ENCODE results near the gene PAX8. TPM values are rescaled to one million over a fixed set of nuclear protein-coding genes. Genes with fewer than 3 reads are reported as not detected.

PAX8 gene
- total RNA-seq, 1 donor from 2014 or later = not detected

DNA sequence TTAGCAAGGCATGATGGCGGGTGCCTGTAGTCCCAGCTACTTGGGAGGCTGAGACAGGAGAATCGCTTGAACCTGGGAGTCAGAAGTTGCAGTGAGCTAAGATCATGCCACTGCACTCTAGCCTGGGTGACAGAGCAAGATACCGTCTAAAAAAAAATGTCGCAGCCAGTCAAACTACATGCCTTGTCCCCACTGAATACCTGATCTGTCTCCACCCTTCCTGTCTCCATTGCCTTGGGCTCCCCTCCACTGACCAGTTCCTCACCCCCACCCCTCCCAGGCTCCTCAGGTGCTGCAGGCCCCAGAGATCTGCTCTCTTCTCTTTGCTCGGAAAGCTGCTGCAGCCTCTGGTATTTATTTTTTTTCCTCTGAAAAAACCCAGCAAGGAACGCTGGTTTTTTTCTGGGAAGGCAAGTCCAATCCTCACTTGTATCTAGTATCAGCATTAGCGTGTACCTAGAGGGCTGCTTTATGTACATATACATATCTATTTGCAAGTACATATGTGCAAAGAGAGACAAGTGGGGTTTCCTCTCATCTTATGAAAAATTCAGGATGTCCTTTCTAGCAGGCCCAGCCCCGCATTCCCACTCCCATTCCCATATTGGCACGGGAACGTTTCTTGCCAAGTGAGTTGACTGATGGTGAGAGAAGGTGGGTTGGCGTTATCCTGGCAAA is 100.5 kb downstream of the PAX8 start:
- H3K9ac ChIP-seq (ENCODE audit: low read depth in 1 of 3, low read length in 3 of 3) = no peak overlapping the region
- H3K4me1 ChIP-seq (ENCODE audit: control insufficient read depth in 3 of 3, insufficient read depth in 3 of 3, low read length in 3 of 3) = no peaks in the 10 kb centered on the region
- H3K27ac ChIP-seq (ENCODE audit: low read depth, low read length) = no peak overlapping the region
- H3K27me3 ChIP-seq (ENCODE audit: control insufficient read depth in 3 of 3, insufficient read depth in 3 of 3, low read length in 3 of 3) = no peaks in the 10 kb centered on the region
- H3K4me3 ChIP-seq (ENCODE audit: low read length in 3 of 3) = no peak overlapping the region
- H3K9me3 ChIP-seq (ENCODE audit: control insufficient read depth in 3 of 3, low read length in 3 of 3) = no peaks in the 10 kb centered on the region
- H3K36me3 ChIP-seq (ENCODE audit: control insufficient read depth in 3 of 3, insufficient read depth in 3 of 3, low read length in 3 of 3) = no peaks in the 10 kb centered on the region

DNA sequence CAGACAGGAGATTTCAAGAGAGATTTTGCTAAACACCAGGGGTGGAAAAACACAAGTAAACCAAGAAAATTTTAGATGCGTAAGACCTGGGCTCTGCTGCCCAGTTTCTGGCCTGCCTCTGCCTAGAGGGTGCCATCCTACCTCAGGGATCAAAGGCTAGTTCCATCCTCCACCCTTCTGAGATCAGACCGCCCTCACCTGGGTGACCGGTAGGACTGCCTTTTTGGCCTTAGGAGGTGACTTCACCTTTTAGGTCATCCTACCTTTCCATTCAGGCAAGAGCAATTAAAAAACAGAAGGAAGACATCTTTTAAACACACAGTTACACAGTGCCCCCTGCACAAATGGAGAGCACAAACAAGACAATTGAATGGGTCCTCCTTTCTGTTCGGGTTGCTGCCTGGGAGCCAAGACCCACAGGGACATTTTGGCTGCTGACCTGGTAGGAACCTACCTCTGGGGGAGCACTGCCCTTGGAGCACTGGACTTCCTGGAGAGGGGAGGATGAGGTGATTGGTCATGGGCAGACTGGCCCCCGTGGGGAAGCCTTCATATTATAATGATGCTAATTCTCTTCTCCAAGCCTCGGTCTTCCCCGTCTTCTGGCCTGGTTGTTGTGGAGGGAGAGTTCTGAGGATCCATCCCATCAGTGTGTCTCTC is 101.9 kb downstream of the PAX8 start:
- no peaks in the 10 kb centered on the region for H3K27me3 ChIP-seq (ENCODE audit: control insufficient read depth in 3 of 3, insufficient read depth in 3 of 3, low read length in 3 of 3)
- H3K9me3 ChIP-seq (ENCODE audit: control insufficient read depth in 3 of 3, low read length in 3 of 3) = no peaks in the 10 kb centered on the region
- no peak overlapping the region for H3K4me3 ChIP-seq (ENCODE audit: low read length in 3 of 3)
- no peaks in the 10 kb centered on the region for H3K4me1 ChIP-seq (ENCODE audit: control insufficient read depth in 3 of 3, insufficient read depth in 3 of 3, low read length in 3 of 3)
- no peak overlapping the region for H3K27ac ChIP-seq (ENCODE audit: low read depth, low read length)
- no peaks in the 10 kb centered on the region for H3K36me3 ChIP-seq (ENCODE audit: control insufficient read depth in 3 of 3, insufficient read depth in 3 of 3, low read length in 3 of 3)
- no peak overlapping the region for H3K9ac ChIP-seq (ENCODE audit: low read depth in 1 of 3, low read length in 3 of 3)

- H3K4me1 ChIP-seq (ENCODE audit: control insufficient read depth in 3 of 3, insufficient read depth in 3 of 3, low read length in 3 of 3) = no peaks in the 10 kb centered on the region
- H3K4me3 ChIP-seq (ENCODE audit: low read length in 3 of 3) = no peak overlapping the region
Observed at GRCh38 chr2:113175736-113176695, 102.7 kb downstream of the PAX8 start.

GRCh38 chr2:113175042-113175628 is 103.6 kb downstream of the PAX8 start:
- H3K9me3 ChIP-seq (ENCODE audit: control insufficient read depth in 3 of 3, low read length in 3 of 3) = no peaks in the 10 kb centered on the region
- H3K36me3 ChIP-seq (ENCODE audit: control insufficient read depth in 3 of 3, insufficient read depth in 3 of 3, low read length in 3 of 3) = no peaks in the 10 kb centered on the region
- no peaks in the 10 kb centered on the region for H3K27me3 ChIP-seq (ENCODE audit: control insufficient read depth in 3 of 3, insufficient read depth in 3 of 3, low read length in 3 of 3)
- no peak overlapping the region for H3K9ac ChIP-seq (ENCODE audit: low read depth in 1 of 3, low read length in 3 of 3)
- H3K4me3 ChIP-seq (ENCODE audit: low read length in 3 of 3) = no peak overlapping the region
- no peak overlapping the region for H3K27ac ChIP-seq (ENCODE audit: low read depth, low read length)
- no peaks in the 10 kb centered on the region for H3K4me1 ChIP-seq (ENCODE audit: control insufficient read depth in 3 of 3, insufficient read depth in 3 of 3, low read length in 3 of 3)

More at GRCh38 chr2:113175736-113176695, 102.7 kb downstream of the PAX8 start:
- no peak overlapping the region for H3K9ac ChIP-seq (ENCODE audit: low read depth in 1 of 3, low read length in 3 of 3)
- no peak overlapping the region for H3K27ac ChIP-seq (ENCODE audit: low read depth, low read length)
- H3K9me3 ChIP-seq (ENCODE audit: control insufficient read depth in 3 of 3, low read length in 3 of 3) = no peaks in the 10 kb centered on the region
- H3K27me3 ChIP-seq (ENCODE audit: control insufficient read depth in 3 of 3, insufficient read depth in 3 of 3, low read length in 3 of 3) = no peaks in the 10 kb centered on the region
- H3K36me3 ChIP-seq (ENCODE audit: control insufficient read depth in 3 of 3, insufficient read depth in 3 of 3, low read length in 3 of 3) = no peaks in the 10 kb centered on the region

DNA sequence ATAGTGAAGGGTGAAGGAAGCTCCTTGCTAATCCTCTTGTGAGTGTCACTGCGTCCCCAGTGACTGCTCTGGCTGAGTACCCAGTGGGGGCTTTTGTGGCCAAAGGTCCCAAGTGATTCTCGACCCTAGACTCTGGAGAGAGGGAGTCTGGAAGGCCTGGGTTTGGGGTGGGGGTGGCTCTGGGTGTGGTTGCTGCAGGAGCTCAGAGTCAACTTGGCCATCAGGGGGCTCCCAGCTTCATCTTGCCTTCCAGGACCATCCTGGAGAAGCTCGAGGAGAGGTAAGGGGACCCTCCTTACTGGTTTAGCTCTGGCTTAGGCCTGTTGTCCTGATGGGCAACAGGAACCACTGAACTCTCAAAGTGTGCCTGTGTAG is 104.4 kb downstream of the PAX8 start:
- H3K27ac ChIP-seq (ENCODE audit: low read depth, low read length) = no peak overlapping the region
- no peak overlapping the region for H3K9ac ChIP-seq (ENCODE audit: low read depth in 1 of 3, low read length in 3 of 3)
- H3K9me3 ChIP-seq (ENCODE audit: control insufficient read depth in 3 of 3, low read length in 3 of 3) = no peaks in the 10 kb centered on the region
- H3K4me3 ChIP-seq (ENCODE audit: low read length in 3 of 3) = no peak overlapping the region
- no peaks in the 10 kb centered on the region for H3K27me3 ChIP-seq (ENCODE audit: control insufficient read depth in 3 of 3, insufficient read depth in 3 of 3, low read length in 3 of 3)
- H3K4me1 ChIP-seq (ENCODE audit: control insufficient read depth in 3 of 3, insufficient read depth in 3 of 3, low read length in 3 of 3) = no peaks in the 10 kb centered on the region
- no peaks in the 10 kb centered on the region for H3K36me3 ChIP-seq (ENCODE audit: control insufficient read depth in 3 of 3, insufficient read depth in 3 of 3, low read length in 3 of 3)

DNA sequence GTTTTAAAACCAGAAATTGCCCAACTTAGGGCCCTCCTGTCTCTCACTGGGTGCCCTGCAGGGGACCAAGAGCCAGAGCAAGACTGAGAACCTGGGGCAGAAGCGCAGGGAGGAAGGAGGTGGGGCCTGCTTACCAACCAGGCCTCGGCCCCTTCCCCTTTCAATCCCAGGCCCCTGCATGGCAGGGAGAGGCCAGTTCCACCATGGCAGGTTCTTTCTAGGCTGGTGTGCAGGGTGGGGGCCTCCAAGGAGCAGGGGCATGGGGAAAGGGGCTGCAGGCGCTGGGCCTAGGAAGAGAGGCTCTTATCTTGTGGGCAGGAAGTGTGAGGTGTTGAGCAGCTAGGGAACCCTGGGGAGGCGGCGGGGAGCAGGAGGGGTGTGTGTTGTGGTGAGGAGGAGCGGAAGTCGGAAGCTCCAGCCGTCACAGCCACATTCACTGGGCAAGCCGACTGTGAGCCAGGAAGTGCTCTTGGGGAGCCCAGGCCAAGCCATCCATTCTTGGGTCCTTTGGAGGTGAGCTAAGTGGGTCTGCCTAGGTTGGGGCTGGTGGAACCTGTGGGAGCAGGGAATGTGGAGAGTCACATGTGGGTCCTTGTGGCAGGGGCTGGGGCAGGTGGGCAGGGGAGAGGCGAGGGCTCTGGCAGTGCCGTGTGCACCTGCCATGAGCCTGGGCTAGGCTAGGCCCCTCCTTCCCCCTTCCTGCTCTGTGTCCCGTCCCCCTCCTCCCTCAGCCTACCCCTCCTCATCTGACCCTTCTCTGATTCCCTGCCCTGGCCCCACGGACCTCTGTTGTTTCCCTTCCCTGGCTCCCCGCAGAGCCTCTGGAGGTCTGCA is 105.0 kb downstream of the PAX8 start, which contains the start of gene PSD4:
PSD4 (plus strand) TSS at position 430 of the 834 bp plus-strand sequence. CDS start 8,486 bp downstream, outside the sequence.
- Histone ChIP-seq H3K4me3 (ENCODE audit: low read length in 3 of 3) (no peak within 1 kb of the TSS), H3K27ac (ENCODE audit: low read depth, low read length) (no peak within 1 kb of the TSS), H3K9me3 (ENCODE audit: control insufficient read depth in 3 of 3, low read length in 3 of 3) (no peaks in the 10 kb centered on the region), H3K4me1 (ENCODE audit: control insufficient read depth in 3 of 3, insufficient read depth in 3 of 3, low read length in 3 of 3) (no peaks in the 10 kb centered on the region), H3K9ac (ENCODE audit: low read depth in 1 of 3, low read length in 3 of 3) (no peak within 1 kb of the TSS), H3K36me3 (ENCODE audit: control insufficient read depth in 3 of 3, insufficient read depth in 3 of 3, low read length in 3 of 3) (no peaks in the 10 kb centered on the region), H3K27me3 (ENCODE audit: control insufficient read depth in 3 of 3, insufficient read depth in 3 of 3, low read length in 3 of 3) (no peaks in the 10 kb centered on the region)

GRCh38 chr2:113172721-113173541 is 105.8 kb downstream of the PAX8 start:
- no peak overlapping the region for H3K27ac ChIP-seq (ENCODE audit: low read depth, low read length)

GRCh38 chr2:113171334-113172075 is 107.2 kb downstream of the PAX8 start:
- Histone ChIP-seq H3K4me1 (ENCODE audit: control insufficient read depth in 3 of 3, insufficient read depth in 3 of 3, low read length in 3 of 3) (no peaks in the 10 kb centered on the region), H3K27ac (ENCODE audit: low read depth, low read length) (no peak overlapping the region), H3K9ac (ENCODE audit: low read depth in 1 of 3, low read length in 3 of 3) (no peak overlapping the region), H3K36me3 (ENCODE audit: control insufficient read depth in 3 of 3, insufficient read depth in 3 of 3, low read length in 3 of 3) (no peaks in the 10 kb centered on the region), H3K27me3 (ENCODE audit: control insufficient read depth in 3 of 3, insufficient read depth in 3 of 3, low read length in 3 of 3) (peaks cover 0 to 3% (median 0%) of the 10 kb centered on the region in 3 donors), H3K9me3 (ENCODE audit: control insufficient read depth in 3 of 3, low read length in 3 of 3) (no peaks in the 10 kb centered on the region), H3K4me3 (ENCODE audit: low read length in 3 of 3) (no peak overlapping the region)

More at GRCh38 chr2:113172721-113173541, 105.8 kb downstream of the PAX8 start:
- H3K27me3 ChIP-seq (ENCODE audit: control insufficient read depth in 3 of 3, insufficient read depth in 3 of 3, low read length in 3 of 3) = peaks cover 0 to 3% (median 0%) of the 10 kb centered on the region in 3 donors
- no peaks in the 10 kb centered on the region for H3K9me3 ChIP-seq (ENCODE audit: control insufficient read depth in 3 of 3, low read length in 3 of 3)
- H3K9ac ChIP-seq (ENCODE audit: low read depth in 1 of 3, low read length in 3 of 3) = no peak overlapping the region
- no peak overlapping the region for H3K4me3 ChIP-seq (ENCODE audit: low read length in 3 of 3)
- no peaks in the 10 kb centered on the region for H3K36me3 ChIP-seq (ENCODE audit: control insufficient read depth in 3 of 3, insufficient read depth in 3 of 3, low read length in 3 of 3)
- no peaks in the 10 kb centered on the region for H3K4me1 ChIP-seq (ENCODE audit: control insufficient read depth in 3 of 3, insufficient read depth in 3 of 3, low read length in 3 of 3)
